ENCODE measurements around the gene MINK1. TPM values are rescaled to one million over a fixed set of nuclear protein-coding genes. Genes with fewer than 3 reads are reported as not detected.

The MINK1 gene
- polyA plus RNA-seq, 12 donors, result 21.5 to 61.5 (median 28.0) TPM; not detected in 1

DNA sequence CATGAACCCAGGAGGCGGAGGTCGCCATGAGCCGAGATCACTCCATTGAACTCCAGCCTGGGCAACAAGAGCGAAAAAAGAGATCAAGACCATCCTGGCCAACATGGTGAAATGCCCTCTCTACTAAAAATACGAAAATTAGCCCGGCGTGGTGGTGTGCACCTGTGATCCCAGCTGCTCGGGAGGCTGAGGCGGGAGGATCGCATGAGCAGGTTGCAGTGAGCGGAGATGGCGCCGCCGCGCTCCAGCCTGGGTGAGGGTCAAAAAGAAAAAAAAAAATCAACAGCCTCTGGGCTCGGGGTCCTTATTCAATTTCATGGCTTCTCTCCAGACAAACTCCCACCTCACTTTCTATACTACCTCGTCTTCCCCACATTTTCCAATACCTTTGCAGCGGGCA, 95.7 kb downstream of the MINK1 start:
- no peak for DNase-seq

DNA sequence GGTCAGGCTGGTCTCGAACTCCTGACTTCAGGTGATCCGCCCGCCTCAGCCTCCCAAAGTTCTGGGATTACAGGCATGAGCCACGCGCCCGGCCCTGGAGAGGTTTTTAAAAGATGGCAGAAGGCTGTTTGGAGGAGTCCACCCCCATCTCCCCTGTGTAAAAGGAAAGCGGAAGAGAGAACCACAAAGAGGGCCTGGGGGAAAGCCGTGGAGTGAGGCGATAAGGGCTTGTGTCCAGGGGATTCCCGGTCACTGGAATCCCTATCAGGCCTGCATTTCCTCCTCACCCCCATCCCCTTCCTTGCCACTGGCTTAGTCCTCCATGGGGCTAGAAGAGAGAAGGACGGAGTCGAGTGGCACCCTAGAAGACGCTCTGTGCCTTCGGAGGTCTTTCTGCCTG, 98.8 kb downstream of the MINK1 start, which contains the start of gene GP1BA:
Gene GP1BA, plus strand, starts transcription at position 315 of the 400 bp plus-strand sequence. CDS start 328 bp downstream, outside the sequence.
- DNase-seq, result no peak

DNA sequence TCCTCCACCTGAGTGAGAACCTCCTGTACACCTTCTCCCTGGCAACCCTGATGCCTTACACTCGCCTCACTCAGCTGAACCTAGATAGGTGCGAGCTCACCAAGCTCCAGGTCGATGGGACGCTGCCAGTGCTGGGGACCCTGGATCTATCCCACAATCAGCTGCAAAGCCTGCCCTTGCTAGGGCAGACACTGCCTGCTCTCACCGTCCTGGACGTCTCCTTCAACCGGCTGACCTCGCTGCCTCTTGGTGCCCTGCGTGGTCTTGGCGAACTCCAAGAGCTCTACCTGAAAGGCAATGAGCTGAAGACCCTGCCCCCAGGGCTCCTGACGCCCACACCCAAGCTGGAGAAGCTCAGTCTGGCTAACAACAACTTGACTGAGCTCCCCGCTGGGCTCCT, 99.6 kb downstream of the MINK1 start:
- no peak for DNase-seq

DNA sequence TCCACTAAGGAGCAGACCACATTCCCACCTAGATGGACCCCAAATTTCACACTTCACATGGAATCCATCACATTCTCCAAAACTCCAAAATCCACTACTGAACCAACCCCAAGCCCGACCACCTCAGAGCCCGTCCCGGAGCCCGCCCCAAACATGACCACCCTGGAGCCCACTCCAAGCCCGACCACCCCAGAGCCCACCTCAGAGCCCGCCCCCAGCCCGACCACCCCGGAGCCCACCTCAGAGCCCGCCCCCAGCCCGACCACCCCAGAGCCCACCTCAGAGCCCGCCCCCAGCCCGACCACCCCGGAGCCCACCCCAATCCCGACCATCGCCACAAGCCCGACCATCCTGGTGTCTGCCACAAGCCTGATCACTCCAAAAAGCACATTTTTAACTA, 100.5 kb downstream of the MINK1 start:
- no peak for DNase-seq

DNA sequence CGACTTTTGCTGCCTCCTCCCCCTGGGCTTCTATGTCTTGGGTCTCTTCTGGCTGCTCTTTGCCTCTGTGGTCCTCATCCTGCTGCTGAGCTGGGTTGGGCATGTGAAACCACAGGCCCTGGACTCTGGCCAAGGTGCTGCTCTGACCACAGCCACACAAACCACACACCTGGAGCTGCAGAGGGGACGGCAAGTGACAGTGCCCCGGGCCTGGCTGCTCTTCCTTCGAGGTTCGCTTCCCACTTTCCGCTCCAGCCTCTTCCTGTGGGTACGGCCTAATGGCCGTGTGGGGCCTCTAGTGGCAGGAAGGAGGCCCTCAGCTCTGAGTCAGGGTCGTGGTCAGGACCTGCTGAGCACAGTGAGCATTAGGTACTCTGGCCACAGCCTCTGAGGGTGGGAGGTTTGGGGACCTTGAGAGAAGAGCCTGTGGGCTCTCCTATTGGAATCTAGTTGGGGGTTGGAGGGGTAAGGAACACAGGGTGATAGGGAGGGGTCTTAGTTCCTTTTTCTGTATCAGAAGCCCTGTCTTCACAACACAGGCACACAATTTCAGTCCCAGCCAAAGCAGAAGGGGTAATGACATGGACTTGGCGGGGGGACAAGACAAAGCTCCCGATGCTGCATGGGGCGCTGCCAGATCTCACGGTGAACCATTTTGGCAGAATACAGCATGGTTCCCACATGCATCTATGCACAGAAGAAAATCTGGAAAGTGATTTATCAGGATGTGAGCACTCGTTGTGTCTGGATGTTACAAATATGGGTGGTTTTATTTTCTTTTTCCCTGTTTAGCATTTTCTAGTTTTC, 101.2 kb downstream of the MINK1 start:
- no peak for DNase-seq

DNA sequence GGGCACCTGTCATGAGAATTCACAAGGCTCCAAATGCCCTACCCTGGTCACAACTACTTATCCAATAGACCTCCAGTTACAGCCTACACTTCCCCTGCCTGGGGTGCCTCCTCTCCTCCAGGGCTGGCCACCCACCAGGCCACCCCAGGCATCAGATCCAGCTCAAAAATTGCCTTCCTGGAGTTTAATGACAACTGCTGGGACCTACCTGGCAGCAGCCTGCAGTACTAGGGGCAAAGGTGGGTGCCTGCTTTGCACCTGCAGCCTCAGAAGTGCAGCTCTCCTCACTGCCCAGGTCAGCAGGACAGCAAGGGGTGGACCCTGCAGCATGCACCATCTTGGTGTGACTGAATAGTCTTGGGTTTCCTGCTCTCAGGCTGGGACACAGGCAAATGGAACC, 102.5 kb downstream of the MINK1 start:
- no peak for DNase-seq

DNA sequence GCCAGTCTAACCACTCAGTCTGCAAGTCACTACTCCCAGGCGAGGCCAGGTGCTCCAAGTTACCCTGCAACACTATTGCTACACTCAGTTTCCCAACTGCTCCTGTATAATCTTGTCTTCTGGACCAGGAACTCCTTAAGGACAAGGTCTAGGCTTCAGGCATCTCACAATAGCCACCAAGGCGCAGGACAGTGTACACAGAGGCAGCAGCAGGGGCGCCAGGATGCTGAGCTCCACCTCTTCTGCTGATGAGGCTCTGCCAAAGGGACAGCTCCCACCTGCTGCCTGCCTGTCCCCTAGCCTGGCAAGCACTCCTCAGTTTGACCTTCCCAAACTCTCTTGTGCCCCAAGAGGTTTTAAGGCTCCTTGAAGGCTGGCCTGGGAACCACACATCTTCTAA, 103.3 kb downstream of the MINK1 start:
- no peak for DNase-seq

DNA sequence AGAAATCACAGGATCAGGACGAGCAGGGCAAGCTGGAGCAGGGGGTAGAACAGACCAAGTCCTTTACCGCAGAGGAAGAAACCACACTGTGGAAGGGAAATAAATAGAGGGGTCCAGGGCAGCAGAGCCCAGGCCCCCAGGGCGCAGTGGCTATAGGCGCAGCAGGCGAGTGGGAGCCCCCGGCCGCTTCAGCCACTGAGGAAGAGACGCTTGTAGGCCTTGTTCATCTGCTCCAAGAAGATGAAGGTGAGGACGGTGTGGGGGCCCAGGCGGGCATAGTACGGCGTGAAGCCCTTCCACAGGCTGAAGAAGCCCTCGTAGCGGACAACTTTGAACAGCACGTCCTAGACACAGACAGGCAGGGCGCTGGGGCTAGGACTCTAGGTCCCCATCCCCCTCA, 104.4 kb downstream of the MINK1 start:
- DNase-seq, result no peak

DNA sequence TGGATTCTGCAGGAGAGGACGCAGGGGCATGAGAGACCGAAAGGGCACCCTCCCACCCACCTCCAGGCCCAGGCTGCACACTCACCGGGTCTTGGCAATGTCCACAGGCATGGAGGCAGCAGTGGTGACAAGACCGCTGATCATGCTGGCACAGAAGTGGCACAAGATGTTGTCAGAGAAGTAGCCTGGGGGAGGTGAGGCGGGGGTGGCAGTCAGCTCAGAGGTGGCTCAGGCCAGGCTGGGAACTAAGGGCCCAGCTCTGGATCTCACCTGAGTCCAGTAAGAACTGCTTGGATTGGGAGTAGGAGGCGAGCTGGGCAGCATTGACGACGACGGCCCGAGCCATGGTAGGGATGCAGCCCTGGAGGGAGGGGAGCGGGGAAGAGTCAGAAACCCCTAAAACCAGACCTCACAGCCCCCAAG, 104.9 kb downstream of the MINK1 start:
- no peak for DNase-seq

DNA sequence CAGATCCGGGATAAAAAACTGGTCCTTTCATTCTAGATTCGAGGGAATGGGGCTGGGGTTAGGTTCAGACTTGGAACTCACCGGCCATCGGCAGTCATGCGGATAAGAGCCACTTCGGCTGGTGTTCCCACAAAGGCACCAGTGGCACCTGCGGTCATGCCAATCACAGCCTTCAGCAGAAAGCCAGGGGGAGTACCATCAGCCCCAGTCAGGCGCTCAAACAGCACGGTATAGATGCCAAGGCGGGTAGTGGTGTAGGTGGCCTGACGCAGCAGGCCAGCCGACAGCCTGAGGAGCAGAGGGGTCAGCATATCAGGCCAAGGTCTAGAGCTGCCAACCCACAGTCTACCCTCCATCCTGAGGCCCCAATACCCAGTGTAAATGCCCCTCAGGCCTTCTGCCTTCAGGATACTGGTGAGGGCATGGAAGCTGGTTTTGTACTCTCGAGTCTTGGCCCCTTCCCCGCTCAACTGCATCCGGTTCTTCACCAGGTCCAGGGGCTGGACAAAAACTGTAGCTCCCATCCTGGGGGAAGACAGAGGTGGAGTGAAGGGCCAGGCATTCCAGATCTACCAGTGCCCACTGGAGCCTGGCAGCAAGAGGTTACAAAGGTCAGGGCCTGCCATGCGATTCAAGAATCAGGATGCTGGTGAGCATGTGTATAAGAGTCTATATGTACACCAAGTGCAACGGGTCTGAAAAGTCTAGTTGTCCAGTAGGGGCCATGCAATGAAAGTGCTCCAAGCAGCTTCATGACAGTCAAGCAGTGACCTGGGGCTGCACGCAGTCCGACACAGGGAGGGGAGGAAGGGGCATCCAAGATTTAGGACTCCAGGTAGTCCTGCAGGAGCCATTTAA, 105.8 kb downstream of the MINK1 start:
- DNase-seq, result no peak

DNA sequence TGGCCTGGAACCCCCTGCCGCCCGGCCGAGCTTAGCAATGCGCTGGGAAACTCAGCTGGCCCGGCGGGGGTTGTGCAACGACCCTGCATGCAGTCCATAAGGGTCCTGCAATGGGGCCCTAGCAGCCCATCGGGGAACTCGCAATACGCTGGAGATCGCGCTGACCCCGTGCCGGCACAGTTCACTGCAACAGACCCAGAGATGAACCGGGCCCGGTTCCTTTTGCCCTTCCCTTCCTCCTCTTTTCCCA, 106.3 kb downstream of the MINK1 start:
- no peak for DNase-seq

DNA sequence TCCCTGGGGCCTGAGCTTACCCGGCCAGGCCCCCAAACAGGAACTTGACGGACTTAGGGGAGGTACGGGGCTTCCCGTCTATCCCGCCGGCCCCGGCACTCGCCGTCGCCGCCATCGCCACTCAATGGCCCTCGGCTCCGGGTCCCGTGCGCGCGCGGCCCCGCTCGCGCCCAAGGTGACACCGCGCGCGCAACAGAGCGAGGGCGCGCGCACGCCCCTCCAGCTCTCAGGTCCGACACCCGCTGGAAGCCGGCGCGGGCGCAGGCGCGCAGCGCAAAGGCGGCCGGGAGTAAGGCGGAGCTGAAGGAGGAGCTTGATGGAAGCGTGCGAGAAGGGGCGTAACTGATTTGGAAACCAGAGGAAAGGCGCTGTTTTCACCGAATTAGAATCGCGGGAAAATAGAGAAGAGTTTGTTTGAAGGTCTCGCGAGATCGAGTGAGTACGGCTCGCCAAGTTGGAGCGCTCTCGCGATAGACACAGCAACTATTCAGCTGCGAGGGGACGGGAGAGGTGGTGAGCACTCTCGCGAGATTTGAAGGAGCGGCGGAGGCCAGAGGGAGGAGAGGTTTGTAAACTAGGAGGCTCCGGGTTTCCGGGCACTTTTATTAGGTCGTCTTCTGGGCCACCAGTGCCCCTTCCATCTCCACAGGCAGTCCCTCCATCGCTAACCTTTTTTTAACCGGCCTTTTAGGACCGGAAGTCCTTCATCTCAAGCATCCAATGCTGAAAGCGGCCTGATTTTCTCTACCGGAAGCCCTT, 106.8 kb downstream of the MINK1 start, which contains the start of the genes RNF167 and SLC25A11:
Gene RNF167, plus strand, starts transcription at position 473 of the 759 bp plus-strand sequence. CDS start 642 bp downstream, outside the sequence.
Gene SLC25A11, minus strand, starts transcription at position 251 of the 759 bp plus-strand sequence. Its CDS starts 136 bp downstream, at position 115.
- DNase-seq, result peak; percentile 100

DNA sequence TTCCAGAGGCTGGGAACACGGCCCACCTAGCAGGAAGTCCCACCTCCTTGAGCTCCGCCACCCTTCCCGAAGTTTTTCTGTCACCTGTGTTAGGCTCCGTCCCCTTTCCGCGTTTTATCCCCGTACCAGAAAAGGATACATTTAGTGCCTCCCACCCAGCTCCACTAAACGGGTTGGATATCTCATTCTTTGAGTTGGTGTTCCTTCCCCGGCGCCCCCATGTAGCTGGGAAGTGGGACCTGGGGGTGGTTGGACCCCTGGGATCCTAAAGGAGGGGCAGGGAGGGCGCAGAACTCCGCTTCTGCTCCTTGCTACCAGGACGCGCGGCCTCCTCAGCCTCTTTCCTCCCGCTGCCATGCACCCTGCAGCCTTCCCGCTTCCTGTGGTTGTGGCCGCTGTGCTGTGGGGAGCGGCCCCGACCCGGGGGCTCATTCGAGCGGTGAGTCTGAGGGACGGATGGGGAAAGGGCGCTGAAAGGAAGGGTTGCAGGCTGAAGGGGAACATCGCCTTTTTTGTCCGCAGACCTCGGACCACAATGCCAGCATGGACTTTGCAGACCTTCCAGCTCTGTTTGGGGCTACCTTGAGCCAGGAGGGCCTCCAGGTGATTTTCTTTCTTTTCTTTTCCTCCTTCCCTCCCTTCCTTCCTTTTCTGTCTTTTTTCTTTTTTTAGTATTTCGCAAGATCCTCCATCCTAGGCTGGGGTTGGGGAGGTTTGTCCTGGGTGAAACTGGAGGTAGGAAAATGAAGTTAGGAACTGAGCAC, 107.6 kb downstream of the MINK1 start:
- no peak for DNase-seq

DNA sequence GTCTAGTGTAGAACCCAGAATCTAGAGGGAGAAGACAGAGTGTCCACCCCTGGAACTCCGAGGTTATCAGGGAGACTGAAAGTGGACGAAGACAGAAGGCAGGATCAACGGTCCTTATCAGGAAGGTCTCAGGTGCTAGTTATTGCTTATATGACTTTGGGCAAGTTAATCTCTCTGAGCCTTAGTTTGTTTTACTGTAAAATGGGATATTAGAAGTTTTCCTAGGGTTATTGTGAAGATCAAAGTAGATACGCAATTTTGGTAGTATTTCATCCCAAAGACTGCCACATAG, 108.1 kb downstream of the MINK1 start:
- DNase-seq, result no peak

DNA sequence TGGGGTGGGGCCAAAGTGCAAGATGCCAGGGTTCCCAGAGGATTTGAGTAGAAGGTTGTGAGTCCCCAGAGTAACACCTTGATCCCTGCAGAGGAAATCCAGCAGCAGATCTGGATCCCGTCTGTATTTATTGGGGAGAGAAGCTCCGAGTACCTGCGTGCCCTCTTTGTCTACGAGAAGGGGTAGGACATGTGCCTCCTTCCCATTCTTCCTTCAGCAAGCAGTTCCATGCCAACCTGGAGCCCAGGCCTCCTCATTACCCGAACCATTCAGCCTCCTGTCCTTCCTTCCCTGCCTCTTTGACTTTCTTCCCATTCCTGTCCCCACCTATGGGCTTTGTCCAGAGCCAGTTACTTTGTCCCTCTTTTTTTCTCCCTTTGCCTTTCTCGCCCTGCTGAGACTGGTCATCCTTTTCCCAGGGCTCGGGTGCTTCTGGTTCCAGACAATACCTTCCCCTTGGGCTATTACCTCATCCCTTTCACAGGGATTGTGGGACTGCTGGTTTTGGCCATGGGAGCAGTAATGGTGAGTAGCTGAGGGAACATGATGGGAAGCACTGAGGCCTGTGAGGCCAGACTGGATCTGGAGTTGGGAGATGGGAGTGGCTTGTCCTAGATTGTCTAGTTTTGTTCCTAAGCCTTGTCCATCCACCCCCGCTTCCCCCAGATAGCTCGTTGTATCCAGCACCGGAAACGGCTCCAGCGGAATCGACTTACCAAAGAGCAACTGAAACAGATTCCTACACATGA, 109.8 kb downstream of the MINK1 start:
- no peak for DNase-seq

DNA sequence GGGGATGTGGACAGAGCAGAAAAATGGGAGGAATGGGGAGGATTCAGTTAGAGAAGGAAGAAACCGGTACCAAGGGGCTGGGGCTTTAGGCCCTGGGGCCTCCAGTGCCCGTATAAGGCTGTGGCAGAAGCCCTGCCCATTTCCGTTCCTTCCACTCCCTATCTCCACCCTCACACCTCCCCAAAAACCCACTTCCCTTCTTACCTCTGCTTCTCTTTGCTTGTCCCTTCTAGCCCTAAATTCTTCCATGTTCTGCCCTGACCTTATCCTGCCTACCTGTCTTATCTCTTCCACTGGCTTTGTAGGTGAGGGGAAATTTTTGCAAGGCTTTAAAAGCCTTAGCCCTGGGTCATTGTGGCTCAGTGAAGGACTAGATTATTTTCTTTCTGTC, 111.0 kb downstream of the MINK1 start:
- no peak for DNase-seq

DNA sequence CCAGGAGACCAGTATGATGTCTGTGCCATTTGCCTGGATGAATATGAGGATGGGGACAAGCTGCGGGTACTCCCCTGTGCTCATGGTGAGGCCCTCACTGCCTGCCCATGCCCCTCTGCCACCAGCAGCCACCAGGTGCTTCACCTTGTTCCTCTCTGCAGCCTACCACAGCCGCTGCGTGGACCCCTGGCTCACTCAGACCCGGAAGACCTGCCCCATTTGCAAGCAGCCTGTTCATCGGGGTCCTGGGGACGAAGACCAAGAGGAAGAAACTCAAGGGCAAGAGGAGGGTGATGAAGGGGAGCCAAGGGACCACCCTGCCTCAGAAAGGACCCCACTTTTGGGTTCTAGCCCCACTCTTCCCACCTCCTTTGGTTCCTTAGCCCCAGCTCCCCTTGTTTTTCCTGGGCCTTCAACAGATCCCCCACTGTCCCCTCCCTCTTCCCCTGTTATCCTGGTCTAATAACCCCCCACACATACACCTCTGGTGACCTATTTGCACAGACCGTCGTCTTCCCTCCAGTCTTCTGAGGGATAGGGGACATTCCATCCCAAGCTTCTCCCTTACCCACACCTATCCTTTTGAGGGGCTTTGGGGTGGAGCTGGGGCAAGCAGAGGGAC, 111.5 kb downstream of the MINK1 start:
- DNase-seq, result no peak

DNA sequence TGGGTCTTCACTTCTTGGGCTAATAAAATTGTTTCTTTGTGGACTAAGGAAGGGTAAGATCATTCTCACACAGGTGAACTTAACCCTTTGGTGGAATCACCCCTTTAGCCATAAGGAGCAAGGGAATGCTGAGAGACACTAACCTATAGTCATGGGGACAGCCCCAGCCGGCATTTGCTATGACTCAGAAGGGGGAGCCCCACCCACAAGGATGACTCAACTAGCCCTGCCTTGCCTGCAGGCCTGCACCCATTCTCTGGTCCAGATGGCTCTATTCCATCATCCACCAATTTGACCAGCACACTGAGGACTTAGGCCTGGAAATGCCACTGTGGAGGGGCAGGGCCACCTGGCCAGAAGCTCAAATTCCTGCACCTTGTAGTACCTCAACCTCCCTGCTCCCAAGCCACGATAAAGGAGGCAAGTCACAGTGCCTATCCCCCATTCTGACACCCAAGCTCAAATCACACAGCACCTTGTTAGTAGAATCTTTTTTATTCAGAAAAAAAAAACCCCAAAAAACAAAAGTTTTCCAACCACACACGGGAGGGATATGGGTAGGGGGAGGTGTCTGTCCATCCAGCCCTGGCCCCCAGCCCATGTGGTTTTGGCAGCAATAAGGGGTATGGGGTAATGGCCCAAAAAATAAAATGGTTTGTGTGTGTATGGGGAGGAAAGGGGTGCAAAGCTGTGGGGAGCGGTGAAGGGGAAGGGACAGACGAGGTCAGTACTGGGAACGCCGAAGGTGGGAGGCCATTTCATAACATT, 112.2 kb downstream of the MINK1 start:
- DNase-seq, result no peak

DNA sequence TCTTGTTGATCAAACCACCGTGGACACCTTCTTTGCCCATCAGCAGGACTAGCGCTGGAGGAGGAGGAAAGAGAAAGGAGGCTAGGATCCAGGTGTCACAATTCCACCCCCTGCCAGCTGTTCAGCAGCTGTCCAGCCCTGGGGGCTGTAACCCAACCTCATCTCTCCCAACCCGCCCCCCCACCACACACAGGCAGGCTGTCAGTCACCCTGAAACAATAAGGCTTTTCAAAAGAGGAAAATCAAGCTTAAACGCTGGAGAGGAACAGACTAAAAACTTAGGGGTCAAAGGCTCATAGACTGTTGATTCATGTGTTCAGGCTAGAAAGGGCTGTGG, 112.8 kb downstream of the MINK1 start:
- DNase-seq, result no peak
